IMR-90 (cell line): Measurements from ENCODE around the gene AKT3. TPM values are rescaled to one million over a fixed set of nuclear protein-coding genes. Genes with fewer than 3 reads are reported as not detected.

Source experiments
- ATAC-seq: fragments of 200-7000 bp; cut with Tn5 transposase; 2 replicates; pipeline ENCODE4 v1.9.1; 2020; ENCODE audit warnings: low read depth, mild to moderate bottlenecking, moderate library complexity
- BruUV-seq: library from RNA; stranded (reverse); fragments of 400-500 nt; replicated peaks from 2 replicates; lab custom pipeline; 2021; lab: Mats Ljungman, UMichigan
- CTCF ChIA-PET: fragments of 300-600 bp; formaldehyde crosslinking; extraction: SDS; loops from one replicate; lab custom pipeline; 2021; ENCODE audit warnings: antibody characterized with exemption; lab: Yijun Ruan, JAX
- POLR2A ChIA-PET: fragments of 300-600 bp; sonication (Branson Sonifier 250); formaldehyde crosslinking; loops from one replicate; lab custom pipeline; 2022; ENCODE audit warnings: antibody characterized with exemption; ENCODE audit not compliant: unreplicated experiment; lab: Charles Lee
- DNase-seq: peaks from one replicate; pipeline ENCODE4 v3.0.0; 2013
- H2AFZ ChIP-seq: replicated peaks from 2 replicates; pipeline ENCODE3; 2013; ENCODE audit warnings: low read length, mild to moderate bottlenecking; ENCODE audit not compliant: poor library complexity
- H2AK5ac ChIP-seq: 2 replicates; pipeline ENCODE4 v1.6.1; 2013; ENCODE audit warnings: low read depth, low read length, inconsistent platforms
- H2AK9ac ChIP-seq: replicated peaks from 2 replicates; pipeline ENCODE3; 2013; ENCODE audit warnings: mild to moderate bottlenecking, low read depth, low read length, moderate library complexity; ENCODE audit not compliant: poor library complexity
- H2BK120ac ChIP-seq: 2 replicates; pipeline ENCODE4 v1.6.1; 2013; ENCODE audit warnings: low read depth, low read length, inconsistent platforms
- H2BK15ac ChIP-seq: 3 replicates; pipeline ENCODE4 v1.6.1; 2013; ENCODE audit warnings: low read depth, low read length, inconsistent platforms
- H2BK20ac ChIP-seq: 2 replicates; pipeline ENCODE4 v1.6.1; 2013; ENCODE audit warnings: low read depth, mild to moderate bottlenecking, inconsistent platforms, low read length, moderate library complexity
- H2BK5ac ChIP-seq: 2 replicates; pipeline ENCODE4 v1.6.1; 2013; ENCODE audit warnings: mild to moderate bottlenecking, low read depth, low read length, inconsistent platforms; ENCODE audit not compliant: poor library complexity, severe bottlenecking
- H3K14ac ChIP-seq: replicated peaks from 2 replicates; pipeline ENCODE4 v1.6.1; 2013; ENCODE audit warnings: low read depth, low read length, inconsistent platforms
- H3K18ac ChIP-seq: 2 replicates; pipeline ENCODE4 v1.6.1; 2013; ENCODE audit warnings: low read depth, low read length, control low read depth
- H3K23ac ChIP-seq: 2 replicates; pipeline ENCODE4 v1.6.1; 2013; ENCODE audit warnings: low read depth, low read length, inconsistent platforms
- H3K27ac ChIP-seq: 2 replicates; pipeline ENCODE4 v1.5.1; 2013; ENCODE audit warnings: mild to moderate bottlenecking, control low read depth, low read length; ENCODE audit not compliant: insufficient read depth
- H3K27me3 ChIP-seq: 2 replicates; pipeline ENCODE4 v1.6.1; 2013; ENCODE audit warnings: low read length; ENCODE audit not compliant: control insufficient read depth, insufficient read depth
- H3K36me3 ChIP-seq: 2 replicates; pipeline ENCODE4 v1.6.1; 2013; ENCODE audit warnings: low read length, mixed read lengths; ENCODE audit not compliant: control insufficient read depth, insufficient read depth
- H3K4ac ChIP-seq: 2 replicates; pipeline ENCODE4 v1.6.1; 2013; ENCODE audit warnings: low read depth, low read length, inconsistent platforms
- H3K4me1 ChIP-seq: 2 replicates; pipeline ENCODE4 v1.6.1; 2013; ENCODE audit warnings: low read length, mixed read lengths; ENCODE audit not compliant: control insufficient read depth, insufficient read depth
- H3K4me2 ChIP-seq: 2 replicates; pipeline ENCODE4 v1.6.1; 2013; ENCODE audit warnings: low read depth, mild to moderate bottlenecking, control low read depth, low read length, moderate library complexity
- H3K4me3 ChIP-seq: 2 replicates; pipeline ENCODE4 v1.5.1; 2013; ENCODE audit warnings: low read depth, mild to moderate bottlenecking, control low read depth, low read length, moderate library complexity; ENCODE audit not compliant: insufficient read depth
- H3K56ac ChIP-seq: 2 replicates; pipeline ENCODE4 v1.6.1; 2013; ENCODE audit warnings: low read length, inconsistent platforms; ENCODE audit not compliant: insufficient read depth; ENCODE audit errors: extremely low read depth
- H3K79me1 ChIP-seq, 2 experiments: 2 replicates each; pipeline ENCODE4 v1.6.1; 2013; ENCODE audit warnings: low read length in 2 of 2, inconsistent platforms in 1 of 2, low read depth in 1 of 2
- H3K9ac ChIP-seq: 2 replicates; pipeline ENCODE4 v1.6.1; 2013; ENCODE audit warnings: low read depth, low read length, control low read depth
- H3K9me1 ChIP-seq: 2 replicates; pipeline ENCODE4 v1.6.1; 2013; ENCODE audit warnings: low read length, inconsistent platforms; ENCODE audit not compliant: insufficient read depth
- H3K9me3 ChIP-seq: 2 replicates; pipeline ENCODE4 v1.6.1; 2013; ENCODE audit warnings: low read length; ENCODE audit not compliant: control insufficient read depth, insufficient read depth
- H4K20me1 ChIP-seq: 2 replicates; pipeline ENCODE4 v1.6.1; 2013; ENCODE audit warnings: low read length, inconsistent platforms; ENCODE audit not compliant: insufficient read depth
- H4K5ac ChIP-seq: 2 replicates; pipeline ENCODE4 v1.6.1; 2013; ENCODE audit warnings: mild to moderate bottlenecking, low read depth, low read length, control low read depth
- H4K8ac ChIP-seq, 2 experiments: 2 replicates each; pipeline ENCODE4 v1.6.1; 2013; ENCODE audit warnings: low read depth in 2 of 2, low read length in 2 of 2, control low read depth in 1 of 2, inconsistent platforms in 1 of 2
- H4K91ac ChIP-seq: 2 replicates; pipeline ENCODE4 v1.6.1; 2013; ENCODE audit warnings: low read depth, low read length, inconsistent platforms; ENCODE audit not compliant: insufficient read depth
- RAD21 ChIP-seq: IDR thresholded peaks from 2 replicates; pipeline ENCODE4 v1.6.1; 2012; ENCODE audit warnings: low read length, improper control_type of control experiment
- WGBS, 2 experiments: methylation state at CpG; one replicate each; pipeline versions ENCODE4 v1.1.5 to v1.1.7; 2013; ENCODE audit warnings: missing lambda C conversion rate in 2 of 2; ENCODE audit not compliant: insufficient read length in 1 of 2; ENCODE audit errors: extremely low coverage in 2 of 2; 5-methylcytosine and 5-hydroxymethylcytosine counted together
- dilution Hi-C: fragments of 300-500 bp; cut with HindIII; formaldehyde crosslinking; loops from one replicate; pipeline ENCODE4 v1.14.3; 2018; ENCODE audit warnings: low sequenced_read_pairs; ENCODE audit not compliant: unreplicated experiment
- in situ Hi-C: fragments of 300-500 bp; cut with MboI; formaldehyde crosslinking; loops from 3 replicates; pipeline ENCODE4 v1.14.3; 2019; ENCODE audit warnings: low sequenced_read_pairs, inconsistent platforms, mixed read lengths
- intact Hi-C: fragments of 100-400 bp; cut with micrococcal nuclease; formaldehyde crosslinking; loops from 2 replicates; pipeline ENCODE4 v1.10.0; 2022
- polyA plus RNA-seq, 3 experiments: library from polyadenylated mRNA; depleted of rRNA; stranded (reverse); fragments of >200 nt; gene quantifications; 2 replicates each; pipeline ENCODE4 v1.2.3, GENCODE V29; 2012; ENCODE audit warnings: low replicate concordance in 1 of 3
- total RNA-seq: library from RNA; depleted of rRNA; stranded (reverse); fragments of >200 nt; gene quantifications from 2 replicates; pipeline ENCODE4 v1.2.3, GENCODE V29; 2012

AKT3 gene
- total and polyA plus RNA-seq, 2 of the 4 experiments (the other 2 are of a cell fraction): 15.2 to 19.4 TPM

DNA sequence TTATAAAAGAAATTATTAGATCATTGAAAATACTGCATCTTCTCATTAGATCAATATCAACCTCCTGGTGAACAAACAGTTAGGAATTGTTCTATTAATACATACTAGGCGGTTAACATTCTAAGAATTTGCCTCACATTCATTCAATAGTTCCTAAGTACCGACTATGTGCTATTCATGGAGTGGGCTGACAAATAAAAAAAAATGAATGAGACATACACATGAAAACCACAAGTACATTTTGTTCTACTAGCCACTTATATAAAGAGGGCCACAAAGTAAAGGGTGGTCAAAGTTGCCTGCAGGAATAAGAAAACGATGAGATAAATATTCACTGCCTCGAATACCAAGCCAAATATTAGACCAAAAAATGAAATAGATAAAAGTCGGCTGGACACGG lies 299.8 kb downstream of the AKT3 start:
- H3K4me2 ChIP-seq: peak overlapping the region; percentile 30; the same call in 1 of the 2 replicates
- no peaks in the 10 kb centered on the region for H4K20me1 ChIP-seq
- H3K56ac ChIP-seq: no peak overlapping the region
- ChIA-PET POLR2A (no interaction called here), CTCF (no interaction called here)
- H3K79me1 ChIP-seq: peaks cover 0 to 6% of the 10 kb centered on the region in 2 experiments; a peak in 1 of 4 replicates
- H4K5ac ChIP-seq: no peak overlapping the region
- H3K4me1 ChIP-seq: peaks cover 5% of the 10 kb centered on the region; the same call in 1 of the 2 replicates
- no peak overlapping the region for H4K91ac ChIP-seq
- H2AK9ac ChIP-seq: no peak overlapping the region
- ATAC-seq (no peak; the same call in 1 of the 2 replicates), DNase-seq (peak; percentile 66)
- no CpG with 5 or more reads among the region's 6 CpGs for WGBS, 2 experiments
- H3K9ac ChIP-seq: no peak overlapping the region
- no peaks in the 10 kb centered on the region for H3K27me3 ChIP-seq
- no peak overlapping the region for H2AK5ac ChIP-seq
- H3K23ac ChIP-seq: no peak overlapping the region
- no peak overlapping the region; the same call in 1 of the 2 replicates for H2BK20ac ChIP-seq
- in situ Hi-C loops (no loop called here), dilution Hi-C loops (no loop called here), intact Hi-C loops (no loop called here)
- H3K4ac ChIP-seq: no peak overlapping the region
- H2BK15ac ChIP-seq: no peak overlapping the region
- no peak overlapping the region for H3K18ac ChIP-seq
- H2BK5ac ChIP-seq: peak overlapping the region; percentile 86
- no peak overlapping the region for H3K27ac ChIP-seq
- no peak overlapping the region for H3K14ac ChIP-seq
- H2BK120ac ChIP-seq: peak overlapping the region; percentile 63; the same call in 1 of the 2 replicates
- H3K4me3 ChIP-seq: no peak overlapping the region
- H3K9me3 ChIP-seq: no peaks in the 10 kb centered on the region
- TF ChIP-seq RAD21: no peak
- no peaks in the 10 kb centered on the region for H3K9me1 ChIP-seq
- H2AFZ ChIP-seq: no peak overlapping the region
- BruUV-seq: no TSS peak
- no peaks in the 10 kb centered on the region; the same call in 1 of the 2 replicates for H3K36me3 ChIP-seq
- H4K8ac ChIP-seq: no peak overlapping the region
